Chondrocyte (in vitro differentiated cells): Measurements from ENCODE around the gene RASGRP3. TPM values are rescaled to one million over a fixed set of nuclear protein-coding genes. Genes with fewer than 3 reads are reported as not detected.

Source experiments
- DNase-seq: peaks from one replicate; pipeline ENCODE4 v3.0.0; 2021; ENCODE audit warnings: mixed read lengths, low spot score
- H3K27ac Mint-ChIP-seq: one replicate; pipeline ENCODE4 v1.8.0; 2021; ENCODE audit warnings: mild to moderate bottlenecking, moderate library complexity, mixed read lengths; ENCODE audit not compliant: unreplicated experiment
- H3K27me3 Mint-ChIP-seq: 2 replicates; pipeline ENCODE4 v1.8.0; 2021; ENCODE audit warnings: low read depth, mixed read lengths
- H3K36me3 Mint-ChIP-seq: 2 replicates; pipeline ENCODE4 v1.8.0; 2021; ENCODE audit warnings: low read depth, mixed read lengths
- H3K4me1 Mint-ChIP-seq: 2 replicates; pipeline ENCODE4 v1.8.0; 2021; ENCODE audit warnings: low read depth, mild to moderate bottlenecking, mixed read lengths
- H3K4me3 Mint-ChIP-seq: one replicate; pipeline ENCODE4 v1.8.0; 2021; ENCODE audit warnings: mild to moderate bottlenecking, moderate library complexity, mixed read lengths; ENCODE audit not compliant: unreplicated experiment
- H3K9me3 Mint-ChIP-seq: 2 replicates; pipeline ENCODE4 v1.8.0; 2021; ENCODE audit warnings: low read depth, mixed read lengths
- total RNA-seq: library from RNA; stranded (reverse); gene quantifications from 3 replicates; pipeline ENCODE4 v1.2.1, GENCODE V29; 2021
- TF ChIP-seq, protein P1 (sequence below): fragments of 200-600 bp; sonication (generic); IDR thresholded peaks from 2 replicates; pipeline ENCODE4 v1.5.0; 2021; ENCODE audit warnings: antibody characterized with exemption, mild to moderate bottlenecking, moderate library complexity

RASGRP3 gene
- total RNA-seq, 1 donor from 2014 or later, result 3.0 TPM

DNA sequence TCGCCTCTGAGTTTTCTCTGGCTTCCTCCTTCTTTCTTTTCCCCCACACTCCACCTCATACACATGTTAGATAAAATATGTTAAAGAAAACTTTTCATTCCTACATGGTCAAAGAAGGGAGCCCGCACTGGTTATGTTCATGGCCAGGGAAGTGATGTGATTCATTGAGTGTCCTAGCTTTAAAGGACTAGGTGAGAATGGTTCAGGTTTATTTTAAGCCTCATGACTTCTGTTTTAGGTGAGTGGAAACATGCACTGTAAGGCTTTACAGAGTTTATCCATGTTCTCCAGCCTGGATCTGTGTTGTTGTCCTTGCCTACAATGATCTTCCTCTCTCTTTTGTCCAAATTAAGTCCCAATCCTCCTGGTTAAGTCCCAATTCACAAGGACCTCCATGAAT is 56.5 kb downstream of the RASGRP3 start:
- Mint-ChIP-seq H3K4me3 (no peak overlapping the region), H3K27me3 (no peaks in the 10 kb centered on the region), H3K27ac (no peak overlapping the region), H3K4me1 (peaks cover 38% of the 10 kb centered on the region), H3K9me3 (peaks cover 3% of the 10 kb centered on the region), H3K36me3 (peaks cover 1% of the 10 kb centered on the region)
- TF ChIP-seq, protein P1, sequence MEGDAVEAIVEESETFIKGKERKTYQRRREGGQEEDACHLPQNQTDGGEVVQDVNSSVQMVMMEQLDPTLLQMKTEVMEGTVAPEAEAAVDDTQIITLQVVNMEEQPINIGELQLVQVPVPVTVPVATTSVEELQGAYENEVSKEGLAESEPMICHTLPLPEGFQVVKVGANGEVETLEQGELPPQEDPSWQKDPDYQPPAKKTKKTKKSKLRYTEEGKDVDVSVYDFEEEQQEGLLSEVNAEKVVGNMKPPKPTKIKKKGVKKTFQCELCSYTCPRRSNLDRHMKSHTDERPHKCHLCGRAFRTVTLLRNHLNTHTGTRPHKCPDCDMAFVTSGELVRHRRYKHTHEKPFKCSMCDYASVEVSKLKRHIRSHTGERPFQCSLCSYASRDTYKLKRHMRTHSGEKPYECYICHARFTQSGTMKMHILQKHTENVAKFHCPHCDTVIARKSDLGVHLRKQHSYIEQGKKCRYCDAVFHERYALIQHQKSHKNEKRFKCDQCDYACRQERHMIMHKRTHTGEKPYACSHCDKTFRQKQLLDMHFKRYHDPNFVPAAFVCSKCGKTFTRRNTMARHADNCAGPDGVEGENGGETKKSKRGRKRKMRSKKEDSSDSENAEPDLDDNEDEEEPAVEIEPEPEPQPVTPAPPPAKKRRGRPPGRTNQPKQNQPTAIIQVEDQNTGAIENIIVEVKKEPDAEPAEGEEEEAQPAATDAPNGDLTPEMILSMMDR, result no peak
- DNase-seq, result no peak

DNA sequence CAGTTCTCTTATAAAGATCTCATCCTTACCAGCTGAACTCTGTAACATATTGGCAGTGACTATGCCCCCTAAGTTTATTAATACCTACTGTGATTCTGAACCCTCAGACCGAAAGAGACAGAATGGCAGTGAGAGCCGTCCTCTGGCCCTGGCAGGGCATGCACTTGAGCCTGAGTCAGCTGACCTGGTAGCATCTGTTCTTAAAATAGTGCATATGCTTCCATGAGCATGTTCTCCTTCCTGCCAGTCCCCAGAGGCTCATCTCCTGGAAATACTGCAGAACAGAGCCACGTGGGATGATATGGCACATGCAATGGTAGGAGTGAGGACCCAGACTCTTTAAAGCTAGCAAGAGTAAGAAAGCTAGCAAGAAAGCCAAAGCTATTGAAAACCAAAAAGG is 59.0 kb downstream of the RASGRP3 start:
- peaks cover 36% of the 10 kb centered on the region for H3K4me1 Mint-ChIP-seq

DNA sequence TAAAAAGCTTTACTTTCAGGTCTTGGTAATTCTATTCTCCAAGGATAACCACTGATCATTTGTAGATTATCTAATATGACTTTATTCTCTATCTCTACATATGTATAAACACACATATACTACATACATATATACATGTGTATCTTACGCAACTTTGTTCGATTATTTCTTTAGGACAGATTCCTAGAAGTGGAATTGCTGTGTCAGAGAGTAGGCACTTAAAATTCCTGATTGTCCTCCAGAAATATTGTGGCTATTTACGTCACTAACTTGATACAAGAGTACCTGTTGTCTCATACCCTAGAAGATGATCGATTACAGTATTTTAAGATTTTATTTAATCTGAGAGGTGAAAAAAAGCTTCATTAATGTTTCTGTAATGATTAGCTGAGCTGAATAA is 64.8 kb downstream of the RASGRP3 start:
- Mint-ChIP-seq H3K4me1 (peaks cover 27% of the 10 kb centered on the region), H3K4me3 (no peak overlapping the region), H3K27me3 (no peaks in the 10 kb centered on the region), H3K27ac (peak overlapping the region; percentile 97), H3K36me3 (no peaks in the 10 kb centered on the region), H3K9me3 (peaks cover 3% of the 10 kb centered on the region)
- TF ChIP-seq, protein P1, result no peak
- no peak for DNase-seq

More for the DNA sequence above, 59.0 kb downstream of the RASGRP3 start:
- DNase-seq, result no peak
- peaks cover 3% of the 10 kb centered on the region for H3K9me3 Mint-ChIP-seq
- peaks cover 1% of the 10 kb centered on the region for H3K36me3 Mint-ChIP-seq
- TF ChIP-seq, protein P1, result no peak
- H3K4me3 Mint-ChIP-seq, result no peak overlapping the region
- H3K27ac Mint-ChIP-seq, result no peak overlapping the region
- no peaks in the 10 kb centered on the region for H3K27me3 Mint-ChIP-seq

DNA sequence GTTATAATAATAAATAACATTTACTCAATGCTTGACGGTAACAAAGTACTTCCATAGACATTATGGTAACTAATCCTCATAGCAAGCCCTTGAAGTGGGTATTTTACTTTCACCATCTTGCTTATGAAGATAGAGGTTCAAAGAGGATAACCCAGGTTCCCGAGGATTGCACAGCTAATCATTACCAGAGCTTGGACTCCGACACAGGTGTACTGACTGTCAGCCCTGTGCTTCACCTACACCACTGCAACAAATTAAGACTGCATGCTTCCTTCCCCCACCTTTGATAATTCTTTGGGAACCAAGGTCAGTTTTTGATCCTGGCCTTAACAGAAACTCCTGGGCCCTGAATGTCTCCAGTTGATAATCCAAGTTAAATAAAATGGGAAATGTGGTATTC is 73.8 kb downstream of the RASGRP3 start:
- Mint-ChIP-seq H3K4me1 (peaks cover 15% of the 10 kb centered on the region), H3K36me3 (peaks cover 7% of the 10 kb centered on the region), H3K4me3 (no peak overlapping the region), H3K27me3 (no peaks in the 10 kb centered on the region), H3K9me3 (no peaks in the 10 kb centered on the region), H3K27ac (no peak overlapping the region)
- no peak for DNase-seq
- TF ChIP-seq, protein P1, result no peak

DNA sequence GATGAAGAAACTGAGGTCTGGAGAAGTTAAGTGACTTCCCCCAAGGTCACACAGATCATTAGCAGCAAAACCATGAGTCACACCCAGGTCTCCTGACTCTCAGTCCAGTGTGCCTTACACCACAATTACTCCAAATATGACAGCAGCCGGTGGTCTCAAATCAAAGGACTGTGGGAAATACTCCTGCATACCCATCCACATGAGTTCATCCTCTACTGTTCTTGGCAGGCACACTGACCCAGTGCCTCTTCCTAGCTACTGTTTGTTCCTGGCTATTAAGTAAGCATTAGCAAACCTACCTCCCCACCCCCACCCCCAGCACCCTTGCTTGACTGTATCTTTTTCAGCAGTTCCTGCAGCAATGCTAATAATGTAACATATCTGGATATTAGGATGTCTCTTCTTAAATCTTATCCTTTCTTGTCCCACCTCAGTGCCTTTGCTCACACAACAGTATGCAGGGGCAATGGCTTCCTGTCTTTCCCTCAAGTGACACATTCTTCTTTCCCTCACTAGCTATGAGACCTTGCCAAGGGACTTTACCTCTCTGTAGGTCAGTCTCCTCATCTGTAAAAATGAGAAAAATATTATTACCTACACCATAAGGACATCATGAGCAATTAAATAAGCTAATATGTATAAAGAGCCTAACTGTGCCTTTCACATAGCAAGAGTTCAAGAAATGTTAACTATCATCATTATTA is 76.5 kb downstream of the RASGRP3 start:
- Mint-ChIP-seq H3K4me1 (peaks cover 22% of the 10 kb centered on the region), H3K4me3 (no peak overlapping the region), H3K27ac (peak overlapping the region; percentile 23), H3K9me3 (no peaks in the 10 kb centered on the region), H3K27me3 (no peaks in the 10 kb centered on the region), H3K36me3 (peaks cover 3% of the 10 kb centered on the region)
- DNase-seq, result no peak
- TF ChIP-seq, protein P1, result no peak
